Stimulated activated CD4-positive, alpha-beta T cell treated with anti-CD3 and anti-CD28 coated beads, Interleukin-12 subunit alpha, Interleukin-12 subunit beta, amount 100 ng/mL, for 4 hours (primary cell): ENCODE results near the gene PAFAH1B1.
"Not testable (repeated sequence)": the region's sequence is repeated elsewhere in the genome, so short reads cannot be mapped to it uniquely, and the experiment has no call there.

Experiments used
- DNase-seq: peaks from one replicate; pipeline ENCODE4 v3.0.0-alpha.2; 2020

Gene PAFAH1B1

GRCh38 chr17:2592971-2593820 is at the start of gene PAFAH1B1:
TSS of gene PAFAH1B1 (plus strand) at chr17:2593654. CDS start at chr17:2638289, 44,635 bp downstream.
- peak; percentile 95 for DNase-seq

GRCh38 chr17:2545393-2545792 is 48.1 kb upstream of the PAFAH1B1 start:
- DNase-seq, result no peak

GRCh38 chr17:2547176-2547575 is 46.3 kb upstream of the PAFAH1B1 start:
- no peak for DNase-seq

GRCh38 chr17:2548026-2548425 is 45.4 kb upstream of the PAFAH1B1 start:
- not testable (repeated sequence) for DNase-seq

- no peak for DNase-seq
Observed at GRCh38 chr17:2549392-2550211, 43.9 kb upstream of the PAFAH1B1 start.

- DNase-seq, result no peak
Observed at GRCh38 chr17:2551493-2551892, 42.0 kb upstream of the PAFAH1B1 start.

GRCh38 chr17:2551928-2552327 is 41.5 kb upstream of the PAFAH1B1 start:
- DNase-seq, result no peak

- DNase-seq, result no peak
Observed at GRCh38 chr17:2560658-2561057, 32.8 kb upstream of the PAFAH1B1 start.

- DNase-seq, result no peak
Observed at GRCh38 chr17:2562162-2562858, 31.1 kb upstream of the PAFAH1B1 start.

- no peak for DNase-seq
Observed at GRCh38 chr17:2563061-2563460, 30.4 kb upstream of the PAFAH1B1 start.

- DNase-seq, result no peak
Observed at GRCh38 chr17:2563543-2563942, 29.9 kb upstream of the PAFAH1B1 start.

GRCh38 chr17:2564877-2565276 is 28.6 kb upstream of the PAFAH1B1 start:
- DNase-seq, result no peak

- DNase-seq, result no peak
Observed at GRCh38 chr17:2566056-2566455, 27.4 kb upstream of the PAFAH1B1 start.

- no peak for DNase-seq
Observed at GRCh38 chr17:2571523-2572303, 21.7 kb upstream of the PAFAH1B1 start.

GRCh38 chr17:2572304-2572609 is 21.2 kb upstream of the PAFAH1B1 start:
- DNase-seq, result not testable (repeated sequence)

- no peak for DNase-seq
Observed at GRCh38 chr17:2580151-2580550, 13.3 kb upstream of the PAFAH1B1 start.

GRCh38 chr17:2580661-2581060 is 12.8 kb upstream of the PAFAH1B1 start:
- DNase-seq, result no peak

- no peak for DNase-seq
Observed at GRCh38 chr17:2582493-2582892, 11.0 kb upstream of the PAFAH1B1 start.

- DNase-seq, result no peak
Observed at GRCh38 chr17:2591040-2591640, 2.3 kb upstream of the PAFAH1B1 start.

- peak; percentile 80 for DNase-seq
Observed at GRCh38 chr17:2593821-2594721, 617 bp downstream of the PAFAH1B1 start.
